Stimulated activated CD8-positive, alpha-beta memory T cell treated with anti-CD3 and anti-CD28 coated beads, Interleukin-2, amount 100 ng/mL, for 48 hours (primary cell): ENCODE measurements around the gene UBE2V1.
A peak's percentile ranks its signal among the peaks of the same experiment; 100 is the strongest.
"Not testable (repeated sequence)": the region's sequence is repeated elsewhere in the genome, so short reads cannot be mapped to it uniquely, and the experiment has no call there.

Source experiments
- DNase-seq, 2 donors: peaks; one replicate each; pipeline ENCODE4 v3.0.0-alpha.2; 2020; ENCODE audit warnings: low read depth in 2 of 2

Gene UBE2V1

DNA sequence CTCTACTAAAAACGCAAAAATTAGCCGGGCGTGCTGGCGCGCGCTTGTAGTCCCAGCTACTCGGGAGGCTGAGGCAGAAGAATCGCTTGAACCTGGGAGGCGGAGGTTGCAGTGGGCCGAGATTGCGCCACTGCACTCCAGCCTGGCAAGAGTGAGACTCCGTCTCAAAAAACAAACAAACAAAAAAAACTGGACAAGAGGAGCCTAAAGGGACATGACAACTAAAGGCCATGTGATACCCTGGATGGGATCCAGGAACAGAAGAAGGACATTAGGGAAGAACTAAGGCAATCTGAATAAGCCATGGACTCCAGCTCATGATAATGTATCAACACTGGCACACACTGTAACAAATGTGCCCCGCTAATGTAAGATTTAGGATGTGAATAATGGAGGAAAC, 24.8 kb upstream of the UBE2V1 start:
- not testable (repeated sequence) for DNase-seq

DNA sequence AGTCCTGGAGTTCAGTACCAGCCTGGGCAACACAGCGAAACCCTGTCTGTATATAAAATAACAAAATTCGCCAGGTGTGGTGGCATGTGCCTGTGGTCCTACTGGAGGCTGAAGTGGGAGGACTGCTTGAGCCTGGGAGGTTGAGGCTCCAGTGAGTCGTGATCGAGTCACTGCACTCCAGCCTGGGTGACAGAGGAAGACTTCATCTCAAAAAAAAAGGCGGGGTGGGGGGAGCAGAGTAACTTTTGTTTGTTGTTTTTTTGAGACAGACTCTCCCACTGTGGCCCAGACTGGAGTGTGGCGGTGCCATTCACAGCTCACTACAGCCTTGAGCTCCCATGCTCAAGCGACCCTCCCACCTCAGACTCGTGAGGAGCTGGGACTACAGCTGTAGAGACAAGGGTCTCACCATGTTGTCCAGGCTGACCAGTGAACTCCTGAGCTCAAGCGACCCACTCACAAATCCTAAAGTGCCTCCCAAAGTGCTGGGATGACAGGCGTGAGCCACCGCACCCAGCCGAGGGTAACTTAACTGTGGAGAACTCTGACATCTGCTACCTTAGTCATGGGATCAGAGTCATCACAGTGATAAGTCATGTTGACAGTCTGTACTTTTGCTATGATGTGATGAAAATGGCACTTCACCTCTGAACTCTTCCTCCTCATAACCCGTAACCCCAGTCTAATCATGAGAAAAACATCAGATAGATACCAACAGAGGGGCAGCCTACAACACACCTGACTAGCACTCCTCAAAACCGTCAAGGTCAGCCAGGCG, 24.1 kb upstream of the UBE2V1 start:
- peak in 1 of 2 donors; percentile 19 for DNase-seq

- DNase-seq = not testable (repeated sequence)
Measured at GRCh38 chr20:50135157-50135556, 22.2 kb upstream of the UBE2V1 start.

DNA sequence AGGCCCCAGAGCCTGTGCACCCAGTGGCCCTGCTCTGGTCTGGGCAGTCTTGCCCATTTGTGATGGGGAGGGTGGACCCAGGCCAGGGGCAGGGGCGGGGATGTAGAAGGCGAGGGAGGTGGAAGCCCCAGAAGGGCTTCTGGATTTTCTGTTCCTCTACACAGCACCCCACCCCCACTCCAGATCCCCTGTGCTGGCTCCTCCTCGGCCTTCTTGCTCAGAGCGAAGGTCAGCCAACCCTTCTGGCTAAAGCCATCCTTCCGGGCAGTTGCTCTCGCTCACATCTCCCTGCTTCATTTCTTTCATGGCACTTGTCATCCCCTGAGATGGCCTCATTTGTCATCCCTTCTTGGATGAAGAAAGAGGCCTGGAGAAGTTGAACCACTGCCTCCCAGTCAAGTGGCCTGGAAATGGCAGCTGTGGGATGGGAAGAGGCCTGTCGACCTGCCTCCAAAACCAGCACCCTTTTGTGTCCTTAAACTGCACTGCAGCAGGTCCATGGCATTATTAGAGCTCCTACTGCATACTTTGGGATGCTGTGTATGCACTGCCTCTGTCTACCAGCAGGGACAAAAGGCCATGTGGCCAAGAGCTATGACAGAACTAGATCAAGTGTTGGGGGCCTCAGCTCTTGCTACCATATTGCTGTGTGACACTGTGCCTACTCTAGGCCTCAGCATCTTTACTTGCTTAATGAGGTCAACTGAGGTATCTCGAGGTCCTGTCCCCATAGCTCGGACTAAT, 20.7 kb upstream of the UBE2V1 start:
- no peak for DNase-seq

DNA sequence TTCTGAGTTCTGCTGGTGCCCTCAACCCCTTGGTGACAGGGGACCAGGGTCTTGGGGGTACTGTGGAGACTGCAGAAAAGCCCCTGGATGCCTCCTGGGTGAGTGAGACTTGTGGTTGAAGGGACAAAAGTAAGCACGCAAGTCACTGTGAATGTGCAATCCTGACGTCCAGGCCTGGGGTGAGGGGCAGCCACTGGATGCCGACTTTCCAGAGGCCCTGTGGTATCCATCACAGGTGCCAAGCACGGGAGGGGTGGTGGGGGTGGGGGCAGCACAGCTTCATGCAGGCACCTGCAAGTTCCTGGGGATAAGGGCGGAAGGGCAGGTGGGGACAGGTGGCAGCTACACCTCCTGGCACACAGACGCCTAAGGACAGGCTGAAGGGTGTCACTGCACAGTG, 20.1 kb upstream of the UBE2V1 start:
- no peak for DNase-seq

DNA sequence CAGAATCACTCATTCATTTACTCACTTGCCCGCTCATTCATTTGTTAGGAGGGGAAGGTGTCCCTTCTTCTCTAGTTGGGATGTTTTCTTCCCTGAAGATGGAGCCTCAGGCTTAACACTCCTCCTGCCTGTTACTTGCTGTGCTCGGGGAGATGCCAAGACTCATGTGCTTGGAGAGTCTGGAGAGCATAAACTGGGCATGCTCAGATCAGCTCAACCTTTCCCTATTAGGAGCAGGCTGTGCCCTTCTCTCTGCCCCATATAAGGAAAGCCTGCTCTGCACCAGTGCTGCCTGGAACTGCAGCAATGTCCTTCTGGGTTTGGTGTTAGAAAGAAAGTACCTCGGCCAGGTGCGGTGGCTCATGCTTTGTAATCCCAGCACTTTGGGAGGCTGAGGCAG, 18.0 kb upstream of the UBE2V1 start:
- DNase-seq = no peak

- no peak for DNase-seq
Measured at GRCh38 chr20:50130356-50130723, 17.4 kb upstream of the UBE2V1 start.

- DNase-seq = no peak
Measured at GRCh38 chr20:50129662-50130355, 16.9 kb upstream of the UBE2V1 start.

GRCh38 chr20:50128520-50128905, 15.6 kb upstream of the UBE2V1 start:
- DNase-seq = no peak

DNA sequence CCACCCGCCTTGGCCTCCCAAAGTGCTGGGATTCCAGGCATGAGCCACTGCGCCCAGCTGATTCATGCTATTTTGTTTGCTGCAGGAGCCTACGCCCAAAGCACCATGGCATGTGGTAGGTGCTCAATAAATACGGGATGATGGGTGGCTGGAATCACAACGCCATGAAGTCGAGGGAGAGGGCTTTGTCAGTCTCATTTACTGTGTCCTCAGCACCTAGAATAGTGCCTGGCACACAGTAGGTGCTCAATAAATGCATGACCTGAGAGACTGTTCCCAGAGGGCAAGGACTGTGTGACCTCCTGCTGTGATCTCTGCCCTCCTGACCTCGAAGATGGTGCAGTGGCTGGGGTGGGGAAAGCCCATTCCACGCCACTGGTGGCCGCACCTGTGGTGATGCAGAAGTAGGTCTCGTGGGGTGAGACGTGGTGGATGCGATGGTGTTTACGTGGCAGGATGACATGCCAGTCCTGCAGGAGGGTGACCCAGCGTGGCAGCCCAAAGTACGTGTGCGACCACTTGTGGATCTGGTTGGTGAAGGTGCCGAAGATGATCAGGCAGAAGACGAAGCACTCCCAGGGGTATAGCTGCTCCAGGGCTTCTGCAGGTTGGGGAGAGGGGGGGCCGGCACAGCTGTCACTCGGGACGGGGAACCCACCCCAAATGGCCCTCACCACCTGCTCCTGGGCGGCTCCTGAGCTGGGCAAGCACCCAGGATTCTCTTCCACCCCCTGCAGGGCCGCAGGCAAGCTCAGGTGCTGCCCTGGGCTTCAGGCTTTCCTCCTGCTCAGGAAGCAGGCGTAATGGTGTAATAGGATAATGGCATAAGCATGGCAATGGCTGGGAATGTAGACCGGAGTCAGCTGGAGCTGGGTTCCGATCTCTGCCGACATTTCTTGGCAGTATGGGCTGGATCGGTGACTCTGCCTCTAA, 14.9 kb upstream of the UBE2V1 start:
- no peak for DNase-seq

DNA sequence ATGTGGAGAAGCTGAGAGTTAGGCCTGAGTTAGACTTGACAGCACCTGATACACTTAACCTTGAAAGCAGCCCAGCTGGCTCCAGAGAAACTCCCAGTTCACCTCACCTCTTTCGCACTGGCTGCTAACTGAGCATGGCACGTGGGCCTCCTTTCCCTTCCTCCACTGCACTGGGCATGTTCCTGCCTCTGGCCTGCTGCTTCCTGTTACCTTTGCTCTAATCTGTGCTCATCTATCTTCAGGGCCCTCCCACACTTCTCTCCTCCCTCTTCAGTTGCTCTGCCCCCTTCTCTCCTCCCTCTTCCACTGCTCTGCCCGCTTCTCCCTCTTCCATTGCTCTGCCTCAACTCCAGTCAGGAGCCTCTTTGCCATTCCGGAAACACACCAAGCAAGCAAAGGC, 13.7 kb upstream of the UBE2V1 start:
- no peak for DNase-seq

DNA sequence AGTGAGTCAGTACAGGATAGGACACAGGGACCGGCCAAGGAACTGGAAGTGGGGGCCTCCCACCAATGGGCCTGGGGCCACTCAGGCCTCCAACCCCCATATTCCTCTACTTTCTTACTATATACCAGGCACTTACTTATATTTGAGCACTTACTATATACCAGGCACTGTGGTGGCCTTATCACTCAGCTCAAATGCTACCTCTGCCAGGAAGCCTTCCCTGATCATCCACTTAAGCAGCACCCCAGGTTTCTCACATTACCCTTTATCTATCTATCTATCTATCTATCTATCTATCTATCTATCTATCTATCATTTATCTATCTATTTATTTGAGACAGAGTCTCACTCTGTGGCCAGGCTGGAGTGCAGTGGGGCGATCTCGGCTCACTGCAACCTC, 12.3 kb upstream of the UBE2V1 start:
- no peak for DNase-seq

DNA sequence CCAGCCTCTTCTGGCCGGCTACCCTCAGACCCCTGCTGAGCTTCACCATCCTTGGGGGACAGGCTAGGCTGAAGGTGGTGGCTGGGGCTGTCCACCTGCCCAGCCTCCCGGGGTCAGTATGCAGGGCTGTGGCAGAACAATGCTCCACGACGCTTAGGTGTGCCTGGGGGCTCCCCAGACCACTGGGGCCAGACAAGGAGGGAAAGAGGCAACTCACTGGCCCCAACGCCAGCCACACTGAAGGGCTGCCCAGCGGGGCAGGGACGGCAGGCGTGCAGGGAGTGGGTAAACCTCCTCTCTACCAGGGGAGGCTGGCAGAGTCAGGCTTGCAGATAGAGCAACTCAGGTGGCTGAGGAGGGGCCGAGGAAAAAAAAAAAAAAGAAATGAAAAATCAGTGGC, 11.5 kb upstream of the UBE2V1 start:
- DNase-seq = no peak

DNA sequence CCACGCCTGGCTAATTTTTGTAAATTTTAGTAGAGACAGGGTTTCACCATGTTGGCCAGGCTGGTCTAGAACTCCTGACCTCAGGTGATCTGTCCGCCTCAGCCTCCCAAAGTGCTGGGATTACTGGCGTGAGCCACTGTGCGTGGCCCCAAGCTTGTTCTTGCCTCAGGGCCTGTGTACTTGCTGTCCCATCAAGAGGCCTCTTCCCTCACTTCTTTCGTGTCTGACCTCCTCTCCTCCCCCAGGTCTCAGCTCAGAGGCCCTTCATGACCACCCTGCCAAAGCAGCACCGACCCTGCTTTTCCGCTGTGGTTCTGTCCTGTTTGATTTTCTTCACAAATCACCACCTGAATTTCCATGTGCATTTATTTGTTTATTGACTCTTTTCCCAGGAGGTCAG, 10.5 kb upstream of the UBE2V1 start:
- no peak for DNase-seq

DNA sequence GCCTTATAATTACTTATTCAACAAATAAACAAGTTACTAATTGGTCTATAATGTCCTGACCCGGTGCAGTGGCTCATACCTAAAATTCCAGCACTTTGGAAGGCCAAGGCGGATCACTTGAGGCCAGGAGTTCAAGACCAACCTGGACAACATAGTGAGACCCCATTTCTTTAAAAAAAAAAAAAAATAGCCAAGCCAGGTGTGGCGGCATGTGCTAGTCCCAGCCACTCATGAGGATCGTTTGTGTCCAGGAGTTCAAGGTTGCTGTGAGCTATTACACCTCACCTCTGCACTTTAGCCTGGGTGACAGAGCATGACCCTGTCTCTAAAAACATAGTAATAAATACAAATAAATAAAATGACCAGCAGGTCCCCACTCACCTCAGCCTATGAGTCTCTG, 9.8 kb upstream of the UBE2V1 start:
- DNase-seq = no peak

DNA sequence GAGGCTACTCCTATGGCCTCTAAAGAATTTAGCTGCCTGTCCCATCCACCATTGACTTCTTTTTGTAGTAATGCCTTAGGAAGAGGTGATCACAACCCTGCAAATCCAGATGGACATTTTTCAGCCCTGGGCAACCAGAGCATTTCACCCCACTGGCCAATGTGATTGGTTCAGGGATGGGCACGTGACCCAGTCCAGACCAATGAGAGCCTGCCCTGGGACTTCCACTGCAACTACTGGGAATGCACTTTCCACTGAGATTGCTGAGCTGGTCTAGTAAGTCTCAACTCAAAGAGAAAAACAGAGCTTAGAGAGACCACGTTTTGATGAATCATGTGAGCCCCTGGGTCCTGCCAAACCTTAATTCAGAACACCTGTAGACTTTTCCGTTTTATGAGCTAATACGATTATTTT, 8.9 kb upstream of the UBE2V1 start:
- no peak for DNase-seq

DNA sequence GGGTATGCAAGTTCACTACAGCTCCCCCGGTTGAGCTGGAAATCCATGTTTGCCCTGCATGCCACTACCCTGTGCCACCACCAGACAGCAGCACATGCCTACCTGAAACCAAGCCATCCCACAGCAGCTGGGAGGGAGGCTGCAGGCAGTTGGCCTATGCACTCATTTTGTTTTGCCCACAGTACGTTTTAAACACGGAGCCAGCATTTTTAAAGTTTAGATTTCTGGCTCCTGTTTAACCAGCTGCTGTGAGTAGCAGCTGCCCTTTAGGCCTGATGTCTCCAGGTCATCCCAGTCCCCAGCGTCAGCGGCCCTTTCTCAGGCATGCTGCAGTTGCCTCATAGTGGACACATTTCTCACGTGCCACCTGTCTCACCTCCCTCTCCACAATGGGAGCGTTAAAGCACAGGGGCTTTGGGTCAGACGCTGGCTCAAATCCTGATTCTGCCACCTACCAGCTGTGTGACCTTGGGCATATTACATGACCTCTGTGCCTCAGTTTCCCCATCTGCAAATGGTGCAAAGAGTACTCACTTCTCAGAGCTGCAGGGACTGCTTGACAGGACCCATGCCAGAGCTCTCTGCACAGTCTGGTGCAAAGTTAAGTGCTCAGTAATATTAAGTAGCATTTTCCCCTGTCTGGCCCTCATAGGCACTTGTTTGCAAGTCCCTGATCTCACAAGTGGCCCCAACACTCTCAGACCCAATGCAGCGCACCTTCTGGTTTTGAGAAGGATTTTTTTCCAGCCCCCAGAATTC, 8.2 kb upstream of the UBE2V1 start:
- peak in 1 of 2 donors; percentile 26 for DNase-seq

DNA sequence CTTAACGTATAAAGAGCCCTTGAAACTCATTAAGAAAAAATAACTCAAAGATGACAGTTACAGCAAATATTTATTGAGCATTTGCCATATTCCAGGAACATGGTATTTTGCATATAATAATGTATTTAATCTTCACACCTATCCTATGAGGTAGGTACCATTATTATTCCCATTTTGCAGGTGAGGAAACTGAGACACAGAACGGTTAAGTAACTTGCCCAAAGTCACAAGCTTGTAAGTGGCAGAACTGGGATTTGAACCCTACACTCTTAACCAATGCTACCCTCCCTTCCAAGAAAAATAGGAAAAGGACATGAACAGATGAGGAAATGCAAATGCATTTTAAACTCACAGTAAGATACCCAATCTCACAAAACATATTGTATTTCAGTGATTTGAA, 5.3 kb upstream of the UBE2V1 start:
- DNase-seq = no peak

- DNase-seq = no peak
Measured at GRCh38 chr20:50116368-50116999, 3.5 kb upstream of the UBE2V1 start.

- DNase-seq = peak; percentile 75 to 85
Measured at GRCh38 chr20:50115591-50116367, 2.8 kb upstream of the UBE2V1 start.
